IMR-90 (cell line): ENCODE data around the gene D2HGDH. TPM values are rescaled to one million over a fixed set of nuclear protein-coding genes. Genes with fewer than 3 reads are reported as not detected.

Experiments
- ATAC-seq: fragments of 200-7000 bp; cut with Tn5 transposase; 2 replicates; pipeline ENCODE4 v1.9.1; 2020; ENCODE audit warnings: low read depth, mild to moderate bottlenecking, moderate library complexity
- BruUV-seq: library from RNA; stranded (reverse); fragments of 400-500 nt; replicated peaks from 2 replicates; lab custom pipeline; 2021; lab: Mats Ljungman, UMichigan
- CTCF ChIA-PET: fragments of 300-600 bp; formaldehyde crosslinking; extraction: SDS; loops from one replicate; lab custom pipeline; 2021; ENCODE audit warnings: antibody characterized with exemption; lab: Yijun Ruan, JAX
- POLR2A ChIA-PET: fragments of 300-600 bp; sonication (Branson Sonifier 250); formaldehyde crosslinking; loops from one replicate; lab custom pipeline; 2022; ENCODE audit warnings: antibody characterized with exemption; ENCODE audit not compliant: unreplicated experiment; lab: Charles Lee
- DNase-seq: peaks from one replicate; pipeline ENCODE4 v3.0.0; 2013
- H2AFZ ChIP-seq: replicated peaks from 2 replicates; pipeline ENCODE3; 2013; ENCODE audit warnings: low read length, mild to moderate bottlenecking; ENCODE audit not compliant: poor library complexity
- H2AK5ac ChIP-seq: 2 replicates; pipeline ENCODE4 v1.6.1; 2013; ENCODE audit warnings: low read depth, low read length, inconsistent platforms
- H2AK9ac ChIP-seq: replicated peaks from 2 replicates; pipeline ENCODE3; 2013; ENCODE audit warnings: mild to moderate bottlenecking, low read depth, low read length, moderate library complexity; ENCODE audit not compliant: poor library complexity
- H2BK120ac ChIP-seq: 2 replicates; pipeline ENCODE4 v1.6.1; 2013; ENCODE audit warnings: low read depth, low read length, inconsistent platforms
- H2BK15ac ChIP-seq: 3 replicates; pipeline ENCODE4 v1.6.1; 2013; ENCODE audit warnings: low read depth, low read length, inconsistent platforms
- H2BK20ac ChIP-seq: 2 replicates; pipeline ENCODE4 v1.6.1; 2013; ENCODE audit warnings: low read depth, mild to moderate bottlenecking, inconsistent platforms, low read length, moderate library complexity
- H2BK5ac ChIP-seq: 2 replicates; pipeline ENCODE4 v1.6.1; 2013; ENCODE audit warnings: mild to moderate bottlenecking, low read depth, low read length, inconsistent platforms; ENCODE audit not compliant: poor library complexity, severe bottlenecking
- H3K14ac ChIP-seq: replicated peaks from 2 replicates; pipeline ENCODE4 v1.6.1; 2013; ENCODE audit warnings: low read depth, low read length, inconsistent platforms
- H3K18ac ChIP-seq: 2 replicates; pipeline ENCODE4 v1.6.1; 2013; ENCODE audit warnings: low read depth, low read length, control low read depth
- H3K23ac ChIP-seq: 2 replicates; pipeline ENCODE4 v1.6.1; 2013; ENCODE audit warnings: low read depth, low read length, inconsistent platforms
- H3K27ac ChIP-seq: 2 replicates; pipeline ENCODE4 v1.5.1; 2013; ENCODE audit warnings: mild to moderate bottlenecking, control low read depth, low read length; ENCODE audit not compliant: insufficient read depth
- H3K27me3 ChIP-seq: 2 replicates; pipeline ENCODE4 v1.6.1; 2013; ENCODE audit warnings: low read length; ENCODE audit not compliant: control insufficient read depth, insufficient read depth
- H3K36me3 ChIP-seq: 2 replicates; pipeline ENCODE4 v1.6.1; 2013; ENCODE audit warnings: low read length, mixed read lengths; ENCODE audit not compliant: control insufficient read depth, insufficient read depth
- H3K4ac ChIP-seq: 2 replicates; pipeline ENCODE4 v1.6.1; 2013; ENCODE audit warnings: low read depth, low read length, inconsistent platforms
- H3K4me1 ChIP-seq: 2 replicates; pipeline ENCODE4 v1.6.1; 2013; ENCODE audit warnings: low read length, mixed read lengths; ENCODE audit not compliant: control insufficient read depth, insufficient read depth
- H3K4me2 ChIP-seq: 2 replicates; pipeline ENCODE4 v1.6.1; 2013; ENCODE audit warnings: low read depth, mild to moderate bottlenecking, control low read depth, low read length, moderate library complexity
- H3K4me3 ChIP-seq: 2 replicates; pipeline ENCODE4 v1.5.1; 2013; ENCODE audit warnings: low read depth, mild to moderate bottlenecking, control low read depth, low read length, moderate library complexity; ENCODE audit not compliant: insufficient read depth
- H3K56ac ChIP-seq: 2 replicates; pipeline ENCODE4 v1.6.1; 2013; ENCODE audit warnings: low read length, inconsistent platforms; ENCODE audit not compliant: insufficient read depth; ENCODE audit errors: extremely low read depth
- H3K79me1 ChIP-seq, 2 experiments: 2 replicates each; pipeline ENCODE4 v1.6.1; 2013; ENCODE audit warnings: low read length in 2 of 2, inconsistent platforms in 1 of 2, low read depth in 1 of 2
- H3K9ac ChIP-seq: 2 replicates; pipeline ENCODE4 v1.6.1; 2013; ENCODE audit warnings: low read depth, low read length, control low read depth
- H3K9me1 ChIP-seq: 2 replicates; pipeline ENCODE4 v1.6.1; 2013; ENCODE audit warnings: low read length, inconsistent platforms; ENCODE audit not compliant: insufficient read depth
- H3K9me3 ChIP-seq: 2 replicates; pipeline ENCODE4 v1.6.1; 2013; ENCODE audit warnings: low read length; ENCODE audit not compliant: control insufficient read depth, insufficient read depth
- H4K20me1 ChIP-seq: 2 replicates; pipeline ENCODE4 v1.6.1; 2013; ENCODE audit warnings: low read length, inconsistent platforms; ENCODE audit not compliant: insufficient read depth
- H4K5ac ChIP-seq: 2 replicates; pipeline ENCODE4 v1.6.1; 2013; ENCODE audit warnings: mild to moderate bottlenecking, low read depth, low read length, control low read depth
- H4K8ac ChIP-seq, 2 experiments: 2 replicates each; pipeline ENCODE4 v1.6.1; 2013; ENCODE audit warnings: low read depth in 2 of 2, low read length in 2 of 2, control low read depth in 1 of 2, inconsistent platforms in 1 of 2
- H4K91ac ChIP-seq: 2 replicates; pipeline ENCODE4 v1.6.1; 2013; ENCODE audit warnings: low read depth, low read length, inconsistent platforms; ENCODE audit not compliant: insufficient read depth
- CEBPB ChIP-seq: IDR thresholded peaks from 2 replicates; pipeline ENCODE4 v1.6.1; 2012; ENCODE audit warnings: low read depth, low read length, improper control_type of control experiment
- CHD1 ChIP-seq: IDR thresholded peaks from 2 replicates; pipeline ENCODE4 v1.6.1; 2012; ENCODE audit warnings: low read depth, low read length, improper control_type of control experiment
- MAZ ChIP-seq: IDR thresholded peaks from 2 replicates; pipeline ENCODE4 v1.6.1; 2012; ENCODE audit warnings: low read depth, mild to moderate bottlenecking, low read length, improper control_type of control experiment, moderate library complexity, borderline replicate concordance
- WGBS, 2 experiments: methylation state at CpG; one replicate each; pipeline versions ENCODE4 v1.1.5 to v1.1.7; 2013; ENCODE audit warnings: missing lambda C conversion rate in 2 of 2; ENCODE audit not compliant: insufficient read length in 1 of 2; ENCODE audit errors: extremely low coverage in 2 of 2; 5-methylcytosine and 5-hydroxymethylcytosine counted together
- dilution Hi-C: fragments of 300-500 bp; cut with HindIII; formaldehyde crosslinking; loops from one replicate; pipeline ENCODE4 v1.14.3; 2018; ENCODE audit warnings: low sequenced_read_pairs; ENCODE audit not compliant: unreplicated experiment
- in situ Hi-C: fragments of 300-500 bp; cut with MboI; formaldehyde crosslinking; loops from 3 replicates; pipeline ENCODE4 v1.14.3; 2019; ENCODE audit warnings: low sequenced_read_pairs, inconsistent platforms, mixed read lengths
- intact Hi-C: fragments of 100-400 bp; cut with micrococcal nuclease; formaldehyde crosslinking; loops from 2 replicates; pipeline ENCODE4 v1.10.0; 2022
- polyA plus RNA-seq, 3 experiments: library from polyadenylated mRNA; depleted of rRNA; stranded (reverse); fragments of >200 nt; gene quantifications; 2 replicates each; pipeline ENCODE4 v1.2.3, GENCODE V29; 2012; ENCODE audit warnings: low replicate concordance in 1 of 3
- total RNA-seq: library from RNA; depleted of rRNA; stranded (reverse); fragments of >200 nt; gene quantifications from 2 replicates; pipeline ENCODE4 v1.2.3, GENCODE V29; 2012

Gene D2HGDH
- total and polyA plus RNA-seq, 2 of the 4 experiments (the other 2 are of a cell fraction) = 6.3 to 22.1 TPM

- DNase-seq (peak; percentile 17), ATAC-seq (peak; percentile 27)
- no peak overlapping the region for H3K4ac ChIP-seq
- H3K9ac ChIP-seq = no peak overlapping the region
- H3K36me3 ChIP-seq = peaks cover 3% of the 10 kb centered on the region; the same call in 1 of the 2 replicates
- no peak overlapping the region for H2AK5ac ChIP-seq
- intact Hi-C loops (no loop called here), dilution Hi-C loops (no loop called here), in situ Hi-C loops (no loop called here)
- no peak overlapping the region for H2BK15ac ChIP-seq
- no peaks in the 10 kb centered on the region; the same call in 1 of the 2 replicates for H3K27me3 ChIP-seq
- H3K56ac ChIP-seq = no peak overlapping the region
- no peak overlapping the region for H2BK20ac ChIP-seq
- no peak overlapping the region for H4K91ac ChIP-seq
- no TSS peak for BruUV-seq
- no peak overlapping the region for H2AK9ac ChIP-seq
- WGBS, 2 experiments = 64% methylated on average over 16 of the region's 38 CpGs; no CpG with 5 or more reads in 1 of the 2 experiments
- no peak overlapping the region for H3K4me3 ChIP-seq
- peaks cover 12% of the 10 kb centered on the region for H3K4me1 ChIP-seq
- TF ChIP-seq MAZ (peak; percentile 34; the same call in 1 of the 2 replicates), CEBPB (peak; percentile 62), CHD1 (no peak)
- no peaks in the 10 kb centered on the region for H3K79me1 ChIP-seq
- no peak overlapping the region; the same call in 1 of the 2 replicates for H4K5ac ChIP-seq
- H2BK5ac ChIP-seq = no peak overlapping the region
- no peaks in the 10 kb centered on the region; the same call in 1 of the 2 replicates for H4K20me1 ChIP-seq
- H2BK120ac ChIP-seq = no peak overlapping the region
- H3K14ac ChIP-seq = no peak overlapping the region
- no peak overlapping the region for H3K4me2 ChIP-seq
- ChIA-PET CTCF (no interaction called here), POLR2A (no interaction called here)
- no peaks in the 10 kb centered on the region for H3K9me1 ChIP-seq
- no peaks in the 10 kb centered on the region for H3K9me3 ChIP-seq
- no peak overlapping the region for H3K27ac ChIP-seq
- H3K18ac ChIP-seq = peak overlapping the region; percentile 30; the same call in 1 of the 2 replicates
- H3K23ac ChIP-seq = no peak overlapping the region
- no peak overlapping the region for H2AFZ ChIP-seq
- H4K8ac ChIP-seq = no peak overlapping the region
Measured at GRCh38 chr2:241771286-241772062, 37.0 kb downstream of the D2HGDH start.
